H1 (cell line): ENCODE measurements around the gene TUG1.

Experiments
- CBX5 ChIP-seq: fragments of 300-800, 300-1000 bp; sonication (generic); IDR thresholded peaks from 2 replicates; pipeline ENCODE4 v1.7.1; 2016; ENCODE audit warnings: antibody characterized with exemption, low read length, low read depth
- CREB1 ChIP-seq: IDR thresholded peaks from 2 replicates; pipeline ENCODE4 v1.6.1; 2012; ENCODE audit warnings: inconsistent platforms
- CTCF ChIP-seq, 3 experiments: IDR thresholded peaks; 1 replicate in 2 of 3; 2 replicates in 1 of 3; pipeline versions ENCODE4 v1.5.1 to v1.6.1; 2011; ENCODE audit warnings: low read length in 3 of 3, mild to moderate bottlenecking in 3 of 3, inconsistent platforms in 2 of 3, low read depth in 1 of 3, moderate library complexity in 1 of 3; ENCODE audit not compliant: insufficient read depth in 1 of 3; ENCODE audit errors: control extremely low read depth in 1 of 3
- EZH2 ChIP-seq: fragments of 200-600 bp; sonication (generic); IDR thresholded peaks from 2 replicates; pipeline ENCODE4 v1.7.1; 2012; ENCODE audit warnings: low read depth, mild to moderate bottlenecking, moderate library complexity, low read length, inconsistent platforms; ENCODE audit not compliant: severe bottlenecking
- GABPA ChIP-seq: IDR thresholded peaks from 2 replicates; pipeline ENCODE4 v1.6.1; 2011; ENCODE audit warnings: mild to moderate bottlenecking, low read length, moderate library complexity, borderline replicate concordance; ENCODE audit not compliant: insufficient read depth
- GTF2F1 ChIP-seq: IDR thresholded peaks from 2 replicates; pipeline ENCODE4 v1.6.1; 2012; ENCODE audit warnings: low read depth, low read length, improper control_type of control experiment, borderline replicate concordance
- MAFK ChIP-seq: IDR thresholded peaks from 2 replicates; pipeline ENCODE4 v1.6.1; 2012; ENCODE audit warnings: low read depth, mild to moderate bottlenecking, improper control_type of control experiment, low read length
- NRF1 ChIP-seq: IDR thresholded peaks from 2 replicates; pipeline ENCODE4 v1.6.1; 2011; ENCODE audit warnings: mild to moderate bottlenecking, low read depth, low read length, improper control_type of control experiment
- POLR2A ChIP-seq, 2 experiments: IDR thresholded peaks; 1 replicate in 1 of 2; 2 replicates in 1 of 2; pipeline ENCODE4 v1.6.1; 2011; ENCODE audit warnings: low read depth in 2 of 2, low read length in 2 of 2, mild to moderate bottlenecking in 2 of 2; ENCODE audit errors: control extremely low read depth in 1 of 2
- POLR2AphosphoS5 ChIP-seq: IDR thresholded peaks from 2 replicates; pipeline ENCODE4 v1.6.1; 2011; ENCODE audit warnings: low read depth, low read length
- SRF ChIP-seq: IDR thresholded peaks from 2 replicates; pipeline ENCODE4 v1.6.1; 2011; ENCODE audit warnings: mild to moderate bottlenecking, low read depth, low read length, moderate library complexity
- TAF1 ChIP-seq: IDR thresholded peaks from 2 replicates; pipeline ENCODE4 v1.6.1; 2011; ENCODE audit warnings: mild to moderate bottlenecking, low read depth, low read length
- YY1 ChIP-seq: IDR thresholded peaks from 2 replicates; pipeline ENCODE4 v1.6.1; 2011; ENCODE audit warnings: low read depth, mild to moderate bottlenecking, low read length
- ZNF274 ChIP-seq: IDR thresholded peaks from 2 replicates; pipeline ENCODE4 v1.7.0; 2012; ENCODE audit warnings: low read length, borderline replicate concordance; ENCODE audit errors: extremely low read depth

- TF ChIP-seq CTCF (IDR thresholded peaks at IDR 0.05; ENCODE audit: control extremely low read depth in 1 of 3, insufficient read depth in 1 of 3, low read depth in 1 of 3, low read length in 3 of 3) = no peak
- no peak for TF ChIP-seq NRF1
- no peak for TF ChIP-seq POLR2A (IDR thresholded peaks at IDR 0.05; ENCODE audit: control extremely low read depth in 1 of 2, low read depth in 2 of 2, low read length in 2 of 2)
- TF ChIP-seq EZH2 = no peak
- no peak for TF ChIP-seq CBX5
- no peak for TF ChIP-seq POLR2AphosphoS5
- no peak for TF ChIP-seq ZNF274
- TF ChIP-seq GTF2F1 = no peak
- TF ChIP-seq GABPA = no peak
- TF ChIP-seq SRF = no peak
- no peak for TF ChIP-seq MAFK
- TF ChIP-seq YY1 = no peak
- TF ChIP-seq CREB1 = no peak
- no peak for TF ChIP-seq TAF1
These were observed 20.4 kb downstream of the TUG1 start for GRCh38 chr22:30989474-30989873.
